HepG2 (cell line): ENCODE data around the gene CDC23. TPM values are rescaled to one million over a fixed set of nuclear protein-coding genes. Genes with fewer than 3 reads are reported as not detected.

Experiments used
- ARHGAP35 ChIP-seq: sonication (generic); formaldehyde crosslinking; IDR thresholded peaks from 2 replicates; pipeline ENCODE4 v1.9.0; 2022; ENCODE audit warnings: mild to moderate bottlenecking, inconsistent platforms, moderate library complexity, missing genetic modification reagents, borderline replicate concordance
- ASH2L ChIP-seq: fragments of 300-600, 200-600 bp; sonication (generic); IDR thresholded peaks from 2 replicates; pipeline ENCODE4 v1.7.0; 2017; ENCODE audit warnings: low read depth, mild to moderate bottlenecking, moderate library complexity, mixed read lengths, low read length; ENCODE audit not compliant: insufficient read length
- DPF2 ChIP-seq: sonication (generic); formaldehyde crosslinking; IDR thresholded peaks from 2 replicates; pipeline ENCODE4 v1.4.0; 2020; ENCODE audit warnings: mild to moderate bottlenecking, low read depth, missing genetic modification reagents, borderline replicate concordance
- DR1 ChIP-seq: sonication (generic); formaldehyde crosslinking; IDR thresholded peaks from 2 replicates; pipeline ENCODE4 v1.8.0; 2021; ENCODE audit warnings: mild to moderate bottlenecking, missing genetic modification reagents, inconsistent platforms
- HCFC1 ChIP-seq: fragments of 150-350 bp; IDR thresholded peaks from 2 replicates; pipeline ENCODE4 v1.6.1; 2014; ENCODE audit warnings: low read depth, low read length
- IKZF1 ChIP-seq: fragments of 450-650 bp; IDR thresholded peaks from 2 replicates; pipeline ENCODE4 v1.7.1; 2016
- NFYC ChIP-seq: IDR thresholded peaks from 2 replicates; pipeline ENCODE4 v1.6.1; 2016; ENCODE audit warnings: missing genetic modification reagents, missing compliant biosample characterization
- PAWR ChIP-seq: sonication (generic); formaldehyde crosslinking; IDR thresholded peaks from 2 replicates; pipeline ENCODE4 v1.4.0; 2020; ENCODE audit warnings: missing genetic modification reagents, mild to moderate bottlenecking, borderline replicate concordance
- POGZ ChIP-seq: sonication (generic); formaldehyde crosslinking; IDR thresholded peaks from 2 replicates; pipeline ENCODE4 v1.4.0; 2020; ENCODE audit warnings: mild to moderate bottlenecking, missing genetic modification reagents
- SIN3A ChIP-seq: IDR thresholded peaks from 2 replicates; pipeline ENCODE4 v1.6.1; 2011; ENCODE audit warnings: low read depth, mild to moderate bottlenecking, control low read depth, low read length, borderline replicate concordance
- SMARCE1 ChIP-seq: fragments of 450-650 bp; IDR thresholded peaks from 2 replicates; pipeline ENCODE4 v1.6.1; 2017; ENCODE audit warnings: borderline replicate concordance
- SRSF1 ChIP-seq: fragments of 200-400 bp; formaldehyde crosslinking; optimal IDR thresholded peaks from 2 replicates; pipeline ENCODE3; 2017; ENCODE audit warnings: mild to moderate bottlenecking, low read depth, low read length, moderate library complexity
- WIZ ChIP-seq: sonication (generic); formaldehyde crosslinking; IDR thresholded peaks from 2 replicates; pipeline ENCODE4 v1.5.1; 2020; ENCODE audit warnings: mild to moderate bottlenecking, missing genetic modification reagents
- ZC3H4 ChIP-seq: sonication (generic); formaldehyde crosslinking; IDR thresholded peaks from 2 replicates; pipeline ENCODE4 v1.4.0; 2020; ENCODE audit warnings: missing genetic modification reagents, borderline replicate concordance
- ZFP36L2 ChIP-seq: sonication (generic); formaldehyde crosslinking; IDR thresholded peaks from 2 replicates; pipeline ENCODE4 v1.4.0; 2020; ENCODE audit warnings: missing genetic modification reagents
- ZNF775 ChIP-seq: sonication (generic); formaldehyde crosslinking; IDR thresholded peaks from 2 replicates; pipeline ENCODE4 v1.4.0; 2020; ENCODE audit warnings: missing genetic modification reagents, mild to moderate bottlenecking, moderate library complexity, borderline replicate concordance
- polyA plus RNA-seq, 8 experiments: library from polyadenylated mRNA; depleted of rRNA in 3 of 8; stranded (reverse) in 7 of 8; unstranded in 1 of 8; fragments of >200 nt; fragmentation: Illumina TruSeq in 4 of 8; extraction: Trizol in 4 of 8; gene quantifications; 2 replicates each; pipeline versions ENCODE4 v1.2.1 to v1.2.3, GENCODE V29; 2011 to 2016; ENCODE audit warnings: low read depth in 4 of 8, missing spikeins in 1 of 8, mixed read lengths in 1 of 8; ENCODE audit not compliant: insufficient read depth in 1 of 8
- total RNA-seq, 5 experiments: library from RNA; depleted of rRNA; stranded (reverse); fragments of >200 nt; fragmentation: Illumina TruSeq; extraction: Trizol; gene quantifications; 2 replicates each; pipeline ENCODE4 v1.2.3, GENCODE V29; 2016; ENCODE audit warnings: low read depth in 1 of 5
- TF ChIP-seq, protein P1 (sequence below): conservative IDR thresholded peaks from 2 replicates; pipeline ENCODE4 v1.6.1; 2018; ENCODE audit warnings: missing genetic modification reagents
- TF ChIP-seq, protein P2 (sequence below): IDR thresholded peaks from 2 replicates; pipeline ENCODE4 v1.6.1; 2012; ENCODE audit warnings: low read depth, low read length, improper control_type of control experiment
- TF ChIP-seq, protein P3 (sequence below): sonication (generic); formaldehyde crosslinking; IDR thresholded peaks from 2 replicates; pipeline ENCODE4 v1.5.1; 2020; ENCODE audit warnings: mild to moderate bottlenecking, missing genetic modification reagents, moderate library complexity
- TF ChIP-seq, protein P4 (sequence below): sonication (generic); formaldehyde crosslinking; conservative IDR thresholded peaks from 2 replicates; pipeline ENCODE4 v1.4.0; 2020; ENCODE audit warnings: missing genetic modification reagents

Gene CDC23
- total and polyA plus RNA-seq, 2 of the 13 experiments (the other 11 are each of a cell fraction or from before 2014, with no cell fraction given): 38.3 to 47.7 TPM

DNA sequence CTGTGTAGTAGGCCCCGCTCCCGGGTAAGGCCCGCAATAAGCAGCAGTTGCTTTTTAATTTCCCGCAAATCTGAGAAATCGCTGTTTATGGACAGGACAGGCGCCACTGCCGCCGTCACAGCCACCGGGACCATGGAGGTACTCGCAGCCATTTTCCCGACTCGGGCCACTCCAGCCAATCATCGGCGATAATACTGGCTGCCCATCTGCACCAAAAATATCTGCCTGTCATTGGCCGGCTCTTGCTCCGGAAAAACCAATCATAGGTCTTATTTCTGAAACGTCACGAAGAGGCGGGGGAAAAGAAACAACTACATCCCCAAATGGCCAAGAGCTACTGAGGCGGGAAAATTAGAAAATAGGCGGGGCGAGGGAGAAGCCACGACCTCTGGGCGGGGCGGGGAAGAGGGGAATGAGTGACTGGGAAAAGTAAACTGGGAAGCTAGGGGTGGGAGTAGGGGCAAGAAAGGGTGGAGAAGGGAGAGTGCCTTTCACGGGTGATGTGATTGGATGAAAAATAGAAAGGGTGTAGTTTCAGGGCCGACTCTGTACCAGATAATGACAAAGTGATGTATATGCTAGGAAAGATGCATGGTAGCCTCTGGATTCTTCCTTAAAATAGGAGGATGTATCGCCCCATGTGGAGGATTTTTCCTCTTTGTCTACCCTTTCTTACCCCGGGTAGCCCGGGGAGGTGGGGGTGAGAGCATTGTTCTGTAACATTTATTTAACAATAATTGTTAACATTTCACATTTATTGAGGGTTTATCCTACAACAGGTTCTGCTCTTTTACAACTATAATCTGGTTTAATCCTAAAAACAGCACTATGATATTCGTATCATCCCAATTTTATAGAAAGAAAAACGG lies at the start of gene CDC23 (continued):
- TF ChIP-seq ZC3H4 (CRISPR knock-in tag) (no peak), ZFP36L2 (no peak), NFYC (CRISPR knock-in tag) (peak; percentile 97), PAWR (CRISPR knock-in tag) (no peak), HCFC1 (no peak; the same call in 1 of the 2 replicates), WIZ (CRISPR knock-in tag) (no peak), DR1 (CRISPR knock-in tag) (no peak), IKZF1 (no peak), ARHGAP35 (CRISPR knock-in tag) (no peak), SRSF1 (peak; percentile 34), ASH2L (peak; percentile 83), SIN3A (peak; percentile 98), ZNF775 (no peak; the same call in 1 of the 2 replicates), DPF2 (CRISPR knock-in tag) (no peak), SMARCE1 (no peak), POGZ (CRISPR knock-in tag) (peak; percentile 86)
- TF ChIP-seq, protein P1, sequence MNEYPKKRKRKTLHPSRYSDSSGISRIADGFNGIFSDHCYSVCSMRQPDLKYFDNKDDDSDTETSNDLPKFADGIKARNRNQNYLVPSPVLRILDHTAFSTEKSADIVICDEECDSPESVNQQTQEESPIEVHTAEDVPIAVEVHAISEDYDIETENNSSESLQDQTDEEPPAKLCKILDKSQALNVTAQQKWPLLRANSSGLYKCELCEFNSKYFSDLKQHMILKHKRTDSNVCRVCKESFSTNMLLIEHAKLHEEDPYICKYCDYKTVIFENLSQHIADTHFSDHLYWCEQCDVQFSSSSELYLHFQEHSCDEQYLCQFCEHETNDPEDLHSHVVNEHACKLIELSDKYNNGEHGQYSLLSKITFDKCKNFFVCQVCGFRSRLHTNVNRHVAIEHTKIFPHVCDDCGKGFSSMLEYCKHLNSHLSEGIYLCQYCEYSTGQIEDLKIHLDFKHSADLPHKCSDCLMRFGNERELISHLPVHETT: no peak
- TF ChIP-seq, protein P2, sequence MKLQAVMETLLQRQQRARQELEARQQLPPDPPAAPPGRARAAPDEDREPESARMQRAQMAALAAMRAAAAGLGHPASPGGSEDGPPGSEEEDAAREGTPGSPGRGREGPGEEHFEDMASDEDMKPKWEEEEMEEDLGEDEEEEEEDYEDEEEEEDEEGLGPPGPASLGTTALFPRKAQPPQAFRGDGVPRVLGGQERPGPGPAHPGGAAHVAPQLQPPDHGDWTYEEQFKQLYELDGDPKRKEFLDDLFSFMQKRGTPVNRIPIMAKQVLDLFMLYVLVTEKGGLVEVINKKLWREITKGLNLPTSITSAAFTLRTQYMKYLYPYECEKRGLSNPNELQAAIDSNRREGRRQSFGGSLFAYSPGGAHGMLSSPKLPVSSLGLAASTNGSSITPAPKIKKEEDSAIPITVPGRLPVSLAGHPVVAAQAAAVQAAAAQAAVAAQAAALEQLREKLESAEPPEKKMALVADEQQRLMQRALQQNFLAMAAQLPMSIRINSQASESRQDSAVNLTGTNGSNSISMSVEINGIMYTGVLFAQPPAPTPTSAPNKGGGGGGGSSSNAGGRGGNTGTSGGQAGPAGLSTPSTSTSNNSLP: no peak; the same call in 1 of the 2 replicates
- TF ChIP-seq, protein P3, sequence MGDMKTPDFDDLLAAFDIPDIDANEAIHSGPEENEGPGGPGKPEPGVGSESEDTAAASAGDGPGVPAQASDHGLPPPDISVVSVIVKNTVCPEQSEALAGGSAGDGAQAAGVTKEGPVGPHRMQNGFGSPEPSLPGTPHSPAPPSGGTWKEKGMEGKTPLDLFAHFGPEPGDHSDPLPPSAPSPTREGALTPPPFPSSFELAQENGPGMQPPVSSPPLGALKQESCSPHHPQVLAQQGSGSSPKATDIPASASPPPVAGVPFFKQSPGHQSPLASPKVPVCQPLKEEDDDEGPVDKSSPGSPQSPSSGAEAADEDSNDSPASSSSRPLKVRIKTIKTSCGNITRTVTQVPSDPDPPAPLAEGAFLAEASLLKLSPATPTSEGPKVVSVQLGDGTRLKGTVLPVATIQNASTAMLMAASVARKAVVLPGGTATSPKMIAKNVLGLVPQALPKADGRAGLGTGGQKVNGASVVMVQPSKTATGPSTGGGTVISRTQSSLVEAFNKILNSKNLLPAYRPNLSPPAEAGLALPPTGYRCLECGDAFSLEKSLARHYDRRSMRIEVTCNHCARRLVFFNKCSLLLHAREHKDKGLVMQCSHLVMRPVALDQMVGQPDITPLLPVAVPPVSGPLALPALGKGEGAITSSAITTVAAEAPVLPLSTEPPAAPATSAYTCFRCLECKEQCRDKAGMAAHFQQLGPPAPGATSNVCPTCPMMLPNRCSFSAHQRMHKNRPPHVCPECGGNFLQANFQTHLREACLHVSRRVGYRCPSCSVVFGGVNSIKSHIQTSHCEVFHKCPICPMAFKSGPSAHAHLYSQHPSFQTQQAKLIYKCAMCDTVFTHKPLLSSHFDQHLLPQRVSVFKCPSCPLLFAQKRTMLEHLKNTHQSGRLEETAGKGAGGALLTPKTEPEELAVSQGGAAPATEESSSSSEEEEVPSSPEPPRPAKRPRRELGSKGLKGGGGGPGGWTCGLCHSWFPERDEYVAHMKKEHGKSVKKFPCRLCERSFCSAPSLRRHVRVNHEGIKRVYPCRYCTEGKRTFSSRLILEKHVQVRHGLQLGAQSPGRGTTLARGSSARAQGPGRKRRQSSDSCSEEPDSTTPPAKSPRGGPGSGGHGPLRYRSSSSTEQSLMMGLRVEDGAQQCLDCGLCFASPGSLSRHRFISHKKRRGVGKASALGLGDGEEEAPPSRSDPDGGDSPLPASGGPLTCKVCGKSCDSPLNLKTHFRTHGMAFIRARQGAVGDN (CRISPR knock-in tag): peak; percentile 53
- TF ChIP-seq, protein P4, sequence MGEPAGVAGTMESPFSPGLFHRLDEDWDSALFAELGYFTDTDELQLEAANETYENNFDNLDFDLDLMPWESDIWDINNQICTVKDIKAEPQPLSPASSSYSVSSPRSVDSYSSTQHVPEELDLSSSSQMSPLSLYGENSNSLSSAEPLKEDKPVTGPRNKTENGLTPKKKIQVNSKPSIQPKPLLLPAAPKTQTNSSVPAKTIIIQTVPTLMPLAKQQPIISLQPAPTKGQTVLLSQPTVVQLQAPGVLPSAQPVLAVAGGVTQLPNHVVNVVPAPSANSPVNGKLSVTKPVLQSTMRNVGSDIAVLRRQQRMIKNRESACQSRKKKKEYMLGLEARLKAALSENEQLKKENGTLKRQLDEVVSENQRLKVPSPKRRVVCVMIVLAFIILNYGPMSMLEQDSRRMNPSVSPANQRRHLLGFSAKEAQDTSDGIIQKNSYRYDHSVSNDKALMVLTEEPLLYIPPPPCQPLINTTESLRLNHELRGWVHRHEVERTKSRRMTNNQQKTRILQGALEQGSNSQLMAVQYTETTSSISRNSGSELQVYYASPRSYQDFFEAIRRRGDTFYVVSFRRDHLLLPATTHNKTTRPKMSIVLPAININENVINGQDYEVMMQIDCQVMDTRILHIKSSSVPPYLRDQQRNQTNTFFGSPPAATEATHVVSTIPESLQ: no peak
